B cell (primary cell): Measurements from ENCODE around the gene BMS1. TPM values are rescaled to one million over a fixed set of nuclear protein-coding genes. Genes with fewer than 3 reads are reported as not detected.

Source experiments
- ATAC-seq: fragments of 200-7000 bp; cut with Tn5 transposase; one replicate; pipeline ENCODE4 v1.10.0; 2021; ENCODE audit warnings: low read depth, mild to moderate bottlenecking, moderate number of reproducible peaks, moderate library complexity
- CTCF ChIA-PET: fragments of 350-600 bp; sonication (Branson Sonifier 250); formaldehyde crosslinking; loops from one replicate; lab custom pipeline; 2021; ENCODE audit warnings: antibody characterized with exemption, inconsistent platforms; lab: Charles Lee
- POLR2A ChIA-PET: fragments of 350-600 bp; sonication (Branson Sonifier 250); formaldehyde crosslinking; loops from one replicate; lab custom pipeline; 2021; ENCODE audit warnings: antibody characterized with exemption; lab: Charles Lee
- DNase-seq: peaks from one replicate; pipeline ENCODE4 v3.0.0; 2013
- H2AFZ ChIP-seq: 2 replicates; pipeline ENCODE4 v1.6.1; 2012; ENCODE audit warnings: mild to moderate bottlenecking, low read depth, low read length; ENCODE audit not compliant: insufficient read depth, poor library complexity, severe bottlenecking
- H3K27ac ChIP-seq, 2 donors: 1 replicate in 1 of 2; 2 replicates in 1 of 2; pipeline ENCODE4 v1.5.1; 2012 to 2013; ENCODE audit warnings: low read length in 2 of 2, mild to moderate bottlenecking in 2 of 2, moderate library complexity in 1 of 2
- H3K27me3 ChIP-seq, 4 experiments: fragments of 200-600 bp in 1 of 4; sonication (generic) in 1 of 4; replicated peaks in 1 of 4; 1 replicate in 2 of 4; 2 replicates in 2 of 4; pipeline versions ENCODE4 v1.6.1 to v1.7.0; 2013 to 2016; ENCODE audit warnings: low read length in 3 of 4, mild to moderate bottlenecking in 2 of 4, mixed read lengths in 1 of 4, moderate library complexity in 1 of 4; ENCODE audit not compliant: insufficient read depth in 4 of 4, control insufficient read depth in 3 of 4; ENCODE audit errors: control extremely low read depth in 1 of 4
- H3K36me3 ChIP-seq, 2 experiments: replicated peaks in 1 of 2; 1 replicate in 1 of 2; 2 replicates in 1 of 2; pipeline versions ENCODE4 v1.6.1 to v1.7.1; 2013; ENCODE audit warnings: low read length in 1 of 2; ENCODE audit not compliant: insufficient read depth in 2 of 2, control insufficient read depth in 1 of 2; ENCODE audit errors: control extremely low read depth in 1 of 2, extremely low read depth in 1 of 2
- H3K4me1 ChIP-seq, 2 donors: fragments of 200-600 bp in 1 of 2; sonication (generic) in 1 of 2; 1 replicate in 1 of 2; 2 replicates in 1 of 2; pipeline versions ENCODE4 v1.5.1 to v1.6.1; 2013 to 2017; ENCODE audit warnings: low read length in 2 of 2; ENCODE audit not compliant: control insufficient read depth in 2 of 2, insufficient read depth in 2 of 2
- H3K4me2 ChIP-seq: replicated peaks from 2 replicates; pipeline ENCODE3; 2012; ENCODE audit warnings: mild to moderate bottlenecking, low read depth, low read length; ENCODE audit not compliant: poor library complexity, severe bottlenecking
- H3K4me3 ChIP-seq, 5 experiments: fragments of 200-600 bp in 1 of 5; sonication (generic) in 1 of 5; 1 replicate in 3 of 5; 2 replicates in 2 of 5; pipeline versions ENCODE4 v1.5.1 to v1.7.0; 2011 to 2016; ENCODE audit warnings: low read length in 4 of 5, mild to moderate bottlenecking in 4 of 5, low read depth in 2 of 5, control low read depth in 1 of 5, moderate library complexity in 1 of 5; ENCODE audit not compliant: insufficient read depth in 1 of 5; ENCODE audit errors: control extremely low read depth in 1 of 5, extremely low read depth in 1 of 5
- H3K79me2 ChIP-seq: fragments of 200-600 bp; sonication (generic); one replicate; pipeline ENCODE4 v1.6.0; 2016; ENCODE audit warnings: low read length; ENCODE audit not compliant: control insufficient read depth, insufficient read depth
- H3K9ac ChIP-seq: fragments of 200-600 bp; sonication (generic); 2 replicates; pipeline ENCODE4 v1.6.1; 2017; ENCODE audit warnings: mild to moderate bottlenecking, low read length, moderate library complexity
- H3K9me3 ChIP-seq, 3 donors: one replicate each; pipeline versions ENCODE4 v1.6.1 to v1.7.1; 2013; ENCODE audit warnings: low read length in 2 of 3; ENCODE audit not compliant: control insufficient read depth in 2 of 3, insufficient read depth in 1 of 3; ENCODE audit errors: control extremely low read depth in 1 of 3
- H4K20me1 ChIP-seq: 2 replicates; pipeline ENCODE4 v1.6.0; 2012; ENCODE audit warnings: mild to moderate bottlenecking, low read length; ENCODE audit not compliant: insufficient read depth, control insufficient read depth, poor library complexity, severe bottlenecking
- H3K27ac Mint-ChIP-seq: one replicate; pipeline ENCODE4 v1.8.0; 2021; ENCODE audit warnings: mixed read lengths
- H3K27me3 Mint-ChIP-seq: one replicate; pipeline ENCODE4 v1.8.0; 2021; ENCODE audit warnings: mixed read lengths
- H3K4me1 Mint-ChIP-seq: one replicate; pipeline ENCODE4 v1.8.0; 2021; ENCODE audit warnings: mixed read lengths
- H3K4me3 Mint-ChIP-seq: one replicate; pipeline ENCODE4 v1.8.0; 2021; ENCODE audit warnings: mixed read lengths
- H3K9me3 Mint-ChIP-seq: one replicate; pipeline ENCODE4 v1.8.0; 2022; ENCODE audit warnings: mixed read lengths; ENCODE audit not compliant: insufficient read depth
- CTCF ChIP-seq: fragments of 200-600 bp; IDR thresholded peaks from one replicate; pipeline ENCODE4 v1.8.0; 2022; ENCODE audit warnings: antibody characterized with exemption, mild to moderate bottlenecking
- EZH2 ChIP-seq: IDR thresholded peaks from 2 replicates; pipeline ENCODE4 v1.6.1; 2012; ENCODE audit warnings: borderline replicate concordance, low read depth, mild to moderate bottlenecking, moderate library complexity, low read length; ENCODE audit not compliant: insufficient read depth, poor library complexity, severe bottlenecking
- WGBS: methylation state at CpG from one replicate; pipeline ENCODE4 v1.1.5; 2013; ENCODE audit warnings: missing lambda C conversion rate; ENCODE audit not compliant: insufficient coverage; 5-methylcytosine and 5-hydroxymethylcytosine counted together
- intact Hi-C: fragments of 100-400 bp; cut with micrococcal nuclease; formaldehyde crosslinking; loops from one replicate; pipeline ENCODE4 v1.10.0; 2022
- polyA plus RNA-seq: library from polyadenylated mRNA; depleted of rRNA; stranded (reverse); fragments of >200 nt; gene quantifications from 2 replicates; pipeline ENCODE4 v1.2.3, GENCODE V29; 2012
- total RNA-seq, 2 donors: library from RNA; stranded (reverse); fragments of 120-200 nt in 1 of 2; gene quantifications; 1 replicate in 1 of 2; 2 replicates in 1 of 2; pipeline versions ENCODE4 v1.2.3 to v1.2.4, GENCODE V29; 2013 to 2022

BMS1 gene
- total and polyA plus RNA-seq, 2 donors (not counting 1 experiment from before 2014, with no cell fraction given), result 3.1 to 17.5 TPM

DNA sequence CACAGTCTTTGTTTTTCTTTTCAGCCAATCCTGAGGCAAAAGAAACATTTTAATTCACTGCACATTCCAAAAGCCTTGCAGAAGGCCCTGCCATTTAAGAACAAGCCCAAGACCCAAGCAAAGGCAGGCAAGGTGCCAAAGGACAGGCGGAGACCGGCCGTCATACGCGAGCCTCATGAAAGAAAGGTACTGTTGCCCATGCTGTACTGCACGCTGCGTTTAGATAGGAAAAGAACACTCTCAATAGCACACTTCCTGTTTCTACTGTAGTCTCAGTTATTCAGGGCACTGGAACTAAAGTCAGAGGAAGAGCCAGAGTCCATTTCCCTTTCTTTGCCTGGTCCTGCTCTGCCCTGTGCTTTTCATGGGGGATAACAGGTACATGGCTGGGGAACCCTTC is 47.6 kb downstream of the BMS1 start:
- H3K27ac Mint-ChIP-seq, result no peak overlapping the region
- whole genome bisulfite sequencing, result 85% methylated on average over 7 of the region's 7 CpGs
- H3K9me3 Mint-ChIP-seq, result no peaks in the 10 kb centered on the region

GRCh38 chr10:42836096-42836495 is 53.5 kb downstream of the BMS1 start:
- Histone ChIP-seq H3K9me3 (peaks cover 0 to 3% (median 0%) of the 10 kb centered on the region in 3 donors), H3K4me3 (no peak overlapping the region), H3K36me3 (peaks cover 0 to 5% of the 10 kb centered on the region in 2 experiments), H4K20me1 (no peaks in the 10 kb centered on the region), H3K79me2 (no peaks in the 10 kb centered on the region), H3K9ac (no peak overlapping the region), H3K27me3 (peaks cover 0 to 9% (median 0%) of the 10 kb centered on the region in 4 experiments), H2AFZ (no peak overlapping the region), H3K4me1 (no peaks in the 10 kb centered on the region), H3K27ac (no peak overlapping the region), H3K4me2 (no peak overlapping the region)
- no peak for DNase-seq
- Mint-ChIP-seq H3K27ac (no peak overlapping the region), H3K9me3 (no peaks in the 10 kb centered on the region), H3K27me3 (peaks cover 18% of the 10 kb centered on the region), H3K4me1 (no peaks in the 10 kb centered on the region), H3K4me3 (no peak overlapping the region)
- CTCF ChIA-PET, result no interaction called here
- WGBS, result 90% methylated on average over 10 of the region's 14 CpGs
- POLR2A ChIA-PET, result no interaction called here
- TF ChIP-seq CTCF (no peak), EZH2 (no peak)
- no peak for ATAC-seq
- intact Hi-C loops, result no loop called here

More for the DNA sequence above, 47.6 kb downstream of the BMS1 start:
- H3K4me2 ChIP-seq, result no peak overlapping the region
- no peak overlapping the region for H2AFZ ChIP-seq
- peaks cover 0 to 34% of the 10 kb centered on the region in 2 experiments for H3K36me3 ChIP-seq
- H3K9me3 ChIP-seq, result no peaks in the 10 kb centered on the region
- no peaks in the 10 kb centered on the region for H3K79me2 ChIP-seq
- TF ChIP-seq EZH2 (no peak), CTCF (no peak)
- no peaks in the 10 kb centered on the region for H3K27me3 ChIP-seq
- H3K4me1 ChIP-seq, result no peaks in the 10 kb centered on the region
- ATAC-seq (no peak), DNase-seq (no peak)
- intact Hi-C loops, result no loop called here
- H3K27ac ChIP-seq, result no peak overlapping the region
- H4K20me1 ChIP-seq, result no peaks in the 10 kb centered on the region
- H3K9ac ChIP-seq, result no peak overlapping the region
- POLR2A ChIA-PET, result no interaction called here
- no peak overlapping the region for H3K4me3 Mint-ChIP-seq
- no peaks in the 10 kb centered on the region for H3K27me3 Mint-ChIP-seq
- CTCF ChIA-PET, result no interaction called here
- H3K4me1 Mint-ChIP-seq, result no peaks in the 10 kb centered on the region
- no peak overlapping the region for H3K4me3 ChIP-seq
